SKM-1 (cell line): Measurements from ENCODE around the gene OPCML.

Source experiments
- DNase-seq: peaks from one replicate; lab custom pipeline; 2025; ENCODE audit not compliant: unreplicated experiment; lab: John Stamatoyannopoulos, UW

Gene OPCML

GRCh38 chr11:133541021-133541719 is 8.9 kb upstream of the OPCML start:
- DNase-seq: no peak

GRCh38 chr11:133536198-133536597 is 3.9 kb upstream of the OPCML start:
- DNase-seq: no peak

- no peak for DNase-seq
Measured at GRCh38 chr11:133533205-133533604, 904 bp upstream of the OPCML start.

GRCh38 chr11:133531458-133531857 is 843 bp downstream of the OPCML start:
- DNase-seq: no peak

- DNase-seq: no peak
Measured at GRCh38 chr11:133530501-133530835, 1.8 kb downstream of the OPCML start.

- DNase-seq: no peak
Measured at GRCh38 chr11:133529807-133530500, 2.3 kb downstream of the OPCML start.

GRCh38 chr11:133526790-133527189 is 5.5 kb downstream of the OPCML start:
- no peak for DNase-seq

- DNase-seq: no peak
Measured at GRCh38 chr11:133525976-133526375, 6.3 kb downstream of the OPCML start.

GRCh38 chr11:133524488-133524887 is 7.8 kb downstream of the OPCML start:
- no peak for DNase-seq

GRCh38 chr11:133522344-133522743 is 10.0 kb downstream of the OPCML start:
- no peak for DNase-seq

- DNase-seq: no peak
Measured at GRCh38 chr11:133521502-133521901, 10.8 kb downstream of the OPCML start.

GRCh38 chr11:133520707-133521106 is 11.6 kb downstream of the OPCML start:
- no peak for DNase-seq

- DNase-seq: no peak
Measured at GRCh38 chr11:133519560-133519959, 12.7 kb downstream of the OPCML start.

GRCh38 chr11:133518702-133519264 is 13.5 kb downstream of the OPCML start:
- DNase-seq: no peak

- DNase-seq: no peak
Measured at GRCh38 chr11:133516845-133517244, 15.5 kb downstream of the OPCML start.

GRCh38 chr11:133515107-133515506 is 17.2 kb downstream of the OPCML start:
- no peak for DNase-seq

- DNase-seq: no peak
Measured at GRCh38 chr11:133509924-133510697, 22.2 kb downstream of the OPCML start.

- no peak for DNase-seq
Measured at GRCh38 chr11:133508468-133508867, 23.8 kb downstream of the OPCML start.

GRCh38 chr11:133507185-133507584 is 25.1 kb downstream of the OPCML start:
- no peak for DNase-seq

- DNase-seq: no peak
Measured at GRCh38 chr11:133506551-133507094, 25.7 kb downstream of the OPCML start.

GRCh38 chr11:133506023-133506422 is 26.3 kb downstream of the OPCML start:
- DNase-seq: no peak
